ENCODE data around the gene MYO16. TPM values are rescaled to one million over a fixed set of nuclear protein-coding genes. Genes with fewer than 3 reads are reported as not detected.

MYO16 gene
- total RNA-seq, 1 experiment from 2014 or later: not detected

- Histone ChIP-seq H3K18ac (ENCODE audit: insufficient read length, low read depth, low read length) (no peak overlapping the region), H3K79me1 (ENCODE audit: insufficient read depth, low read depth, low read length, poor library complexity, severe bottlenecking) (no peaks in the 10 kb centered on the region), H4K5ac (ENCODE audit: insufficient read length, low read depth, low read length) (no peak overlapping the region), H3K23ac (ENCODE audit: insufficient read length, low read depth, low read length) (no peak overlapping the region), H2BK12ac (ENCODE audit: insufficient read length, low read depth, low read length) (no peak overlapping the region), H3K56ac (ENCODE audit: insufficient read length, low read depth, low read length) (no peak overlapping the region), H3K4me1 (ENCODE audit: insufficient read depth, low read length) (no peaks in the 10 kb centered on the region), H3K27me3 (ENCODE audit: insufficient read depth, low read length) (no peaks in the 10 kb centered on the region), H2BK15ac (ENCODE audit: low read depth, low read length) (no peak overlapping the region), H3K79me2 (ENCODE audit: insufficient read depth, low read length) (no peaks in the 10 kb centered on the region), H3K23me2 (ENCODE audit: insufficient read length, low read depth, low read length, poor library complexity, severe bottlenecking) (no peaks in the 10 kb centered on the region), H3K27ac (ENCODE audit: insufficient read length, low read depth, low read length) (no peak overlapping the region), H3K4me2 (ENCODE audit: insufficient read depth, insufficient read length, low read length) (no peak overlapping the region), H3K9ac (ENCODE audit: extremely low read depth, insufficient read length, low read length) (no peak overlapping the region), H4K20me1 (ENCODE audit: control insufficient read depth, insufficient read depth, insufficient read length) (no peaks in the 10 kb centered on the region), H4K8ac (replicated peaks; ENCODE audit: insufficient read length, low read depth, low read length) (no peak overlapping the region), H3T11ph (ENCODE audit: low read length) (no peak overlapping the region), H2BK5ac (ENCODE audit: insufficient read length, low read length) (no peak overlapping the region), H4K91ac (ENCODE audit: insufficient read length, low read depth, low read length) (no peak overlapping the region), H2AK5ac (ENCODE audit: insufficient read length, low read length) (no peak overlapping the region), H3K4ac (ENCODE audit: low read depth, low read length) (no peak overlapping the region), H3K9me3 (ENCODE audit: control insufficient read depth, low read depth, low read length) (peaks cover 5% of the 10 kb centered on the region), H2BK20ac (ENCODE audit: low read depth, low read length, poor library complexity, severe bottlenecking) (no peak overlapping the region), H3K14ac (ENCODE audit: insufficient read depth, low read length) (no peak overlapping the region), H2AFZ (ENCODE audit: low read length) (no peak overlapping the region), H2BK120ac (ENCODE audit: low read depth, low read length, poor library complexity, severe bottlenecking) (no peak overlapping the region)
- no peak for DNase-seq
- WGBS (ENCODE audit: extremely low coverage, insufficient read length, low lambda C conversion rate): no CpG with 5 or more reads among the region's 5 CpGs
- Mint-ChIP-seq H3K9me3 (peaks cover 13 to 15% of the 10 kb centered on the region in 2 experiments; a peak in 4 of 5 replicates), H3K36me3 (ENCODE audit: insufficient read depth in 1 of 3, low read depth in 3 of 3) (peaks cover 0 to 23% (median 7%) of the 10 kb centered on the region in 3 experiments; a peak in 3 of 7 replicates), H3K4me1 (peaks cover 0 to 5% of the 10 kb centered on the region in 2 experiments; a peak in 2 of 4 replicates), H3K27ac (no peak overlapping the region), H3K4me3 (no peak overlapping the region), H3K27me3 (ENCODE audit: low read depth) (peaks cover 3% of the 10 kb centered on the region; the same call in 1 of the 2 replicates)
- no peak for TF ChIP-seq CTCF (conservative IDR thresholded peaks at IDR 0.05)
These were observed 603.9 kb downstream of the MYO16 start for GRCh38 chr13:109233293-109233692.
